Suprapubic skin (tissue), 4 donors: ENCODE results near the gene GRIA3. TPM values are rescaled to one million over a fixed set of nuclear protein-coding genes. Genes with fewer than 3 reads are reported as not detected.
"Not testable (repeated sequence)": the region's sequence is repeated elsewhere in the genome, so short reads cannot be mapped to it uniquely, and the experiment has no call there.

ENCODE experiments used
- DNase-seq, 2 donors: peaks; one replicate each; pipeline ENCODE4 v3.0.0-alpha.2; 2019; ENCODE audit warnings: low spot score in 2 of 2
- H3K27ac ChIP-seq: fragments of 200-600 bp; sonication (generic); one replicate; pipeline ENCODE4 v1.5.1; 2019
- H3K27me3 ChIP-seq: fragments of 200-600 bp; sonication (generic); one replicate; pipeline ENCODE4 v1.5.1; 2019
- H3K36me3 ChIP-seq: fragments of 200-600 bp; sonication (generic); one replicate; pipeline ENCODE4 v1.5.1; 2019
- H3K4me1 ChIP-seq: fragments of 200-600 bp; sonication (generic); one replicate; pipeline ENCODE4 v1.5.1; 2019
- H3K4me3 ChIP-seq: fragments of 200-600 bp; sonication (generic); one replicate; pipeline ENCODE4 v1.5.1; 2019; ENCODE audit warnings: mild to moderate bottlenecking
- H3K9me3 ChIP-seq: fragments of 200-600 bp; sonication (generic); one replicate; pipeline ENCODE4 v1.5.1; 2019
- EP300 ChIP-seq: sonication (generic); formaldehyde crosslinking; IDR thresholded peaks from one replicate; pipeline ENCODE4 v1.6.1; 2017; ENCODE audit warnings: antibody characterized with exemption
- POLR2A ChIP-seq, 2 donors: fragments of 450-650 bp; IDR thresholded peaks; one replicate each; pipeline ENCODE4 v1.6.1; 2017; ENCODE audit warnings: antibody characterized with exemption in 2 of 2, mild to moderate bottlenecking in 2 of 2, moderate library complexity in 2 of 2
- POLR2AphosphoS5 ChIP-seq, 3 donors: sonication (generic); formaldehyde crosslinking; IDR thresholded peaks; one replicate each; pipeline ENCODE4 v1.6.1; 2017; ENCODE audit warnings: antibody characterized with exemption in 3 of 3
- WGBS: methylation state at CpG from one replicate; pipeline ENCODE4 v1.1.5; 2018; 5-methylcytosine and 5-hydroxymethylcytosine counted together
- total RNA-seq, 4 donors: library from RNA; depleted of rRNA; stranded (reverse); fragments of >200 nt; gene quantifications; one replicate each; pipeline ENCODE4 v1.1.0, GENCODE V29; 2016
- TF ChIP-seq, protein P1 (sequence below), 2 donors: fragments of 200-600 bp in 1 of 2; fragments of 450-650 bp in 1 of 2; sonication (generic) in 1 of 2; IDR thresholded peaks; one replicate each; pipeline ENCODE4 v1.5.1; 2016 to 2019; ENCODE audit warnings: antibody characterized with exemption in 2 of 2, mild to moderate bottlenecking in 1 of 2, moderate library complexity in 1 of 2

The GRIA3 gene
- total RNA-seq, 4 donors from 2014 or later = 0.19 to 0.38 (median 0.29) TPM; not detected in 1

GRCh38 chrX:123361371-123361770 lies 177.3 kb downstream of the GRIA3 start:
- no peaks in the 10 kb centered on the region for H3K36me3 ChIP-seq
- WGBS = 45% methylated on average over 1 of the region's 1 CpG
- no peaks in the 10 kb centered on the region for H3K27me3 ChIP-seq
- no peak for DNase-seq
- no peak overlapping the region for H3K4me3 ChIP-seq
- H3K9me3 ChIP-seq = no peaks in the 10 kb centered on the region
- TF ChIP-seq, protein P1, sequence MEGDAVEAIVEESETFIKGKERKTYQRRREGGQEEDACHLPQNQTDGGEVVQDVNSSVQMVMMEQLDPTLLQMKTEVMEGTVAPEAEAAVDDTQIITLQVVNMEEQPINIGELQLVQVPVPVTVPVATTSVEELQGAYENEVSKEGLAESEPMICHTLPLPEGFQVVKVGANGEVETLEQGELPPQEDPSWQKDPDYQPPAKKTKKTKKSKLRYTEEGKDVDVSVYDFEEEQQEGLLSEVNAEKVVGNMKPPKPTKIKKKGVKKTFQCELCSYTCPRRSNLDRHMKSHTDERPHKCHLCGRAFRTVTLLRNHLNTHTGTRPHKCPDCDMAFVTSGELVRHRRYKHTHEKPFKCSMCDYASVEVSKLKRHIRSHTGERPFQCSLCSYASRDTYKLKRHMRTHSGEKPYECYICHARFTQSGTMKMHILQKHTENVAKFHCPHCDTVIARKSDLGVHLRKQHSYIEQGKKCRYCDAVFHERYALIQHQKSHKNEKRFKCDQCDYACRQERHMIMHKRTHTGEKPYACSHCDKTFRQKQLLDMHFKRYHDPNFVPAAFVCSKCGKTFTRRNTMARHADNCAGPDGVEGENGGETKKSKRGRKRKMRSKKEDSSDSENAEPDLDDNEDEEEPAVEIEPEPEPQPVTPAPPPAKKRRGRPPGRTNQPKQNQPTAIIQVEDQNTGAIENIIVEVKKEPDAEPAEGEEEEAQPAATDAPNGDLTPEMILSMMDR (IDR thresholded peaks at IDR 0.05) = no peak
- no peak for TF ChIP-seq POLR2A (IDR thresholded peaks at IDR 0.05)
- TF ChIP-seq EP300 = no peak
- H3K4me1 ChIP-seq = no peaks in the 10 kb centered on the region
- H3K27ac ChIP-seq = no peak overlapping the region

GRCh38 chrX:123386196-123386595 lies 202.1 kb downstream of the GRIA3 start:
- H3K4me1 ChIP-seq, H3K9me3 ChIP-seq, H3K27me3 ChIP-seq, H3K4me3 ChIP-seq, DNase-seq, H3K36me3 ChIP-seq, H3K27ac ChIP-seq: not testable (repeated sequence)
- 71% methylated on average over 2 of the region's 2 CpGs for WGBS

DNA sequence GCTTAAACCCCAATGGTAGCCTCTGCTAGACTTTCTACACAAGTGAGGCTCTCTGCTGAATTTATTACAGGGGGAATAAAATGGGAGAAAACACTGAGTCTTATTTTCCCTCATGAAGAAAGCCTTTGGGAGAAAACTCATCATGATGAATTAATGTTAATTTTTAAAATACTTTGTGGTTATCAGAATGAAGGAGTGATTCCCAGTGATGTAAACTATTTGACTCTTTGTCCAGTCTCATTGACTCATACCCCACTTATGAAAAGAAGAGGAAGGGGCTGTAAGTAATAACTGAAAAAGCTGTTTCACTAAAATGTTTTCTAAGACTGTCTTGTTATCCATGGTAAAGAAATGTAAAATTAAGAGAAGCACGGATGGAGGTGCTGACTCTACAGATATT lies 208.8 kb downstream of the GRIA3 start:
- WGBS = 60% methylated on average over 1 of the region's 1 CpG
- DNase-seq = no peak

GRCh38 chrX:123399709-123400108 lies 215.6 kb downstream of the GRIA3 start:
- Histone ChIP-seq H3K27ac (no peak overlapping the region), H3K36me3 (no peaks in the 10 kb centered on the region), H3K27me3 (no peaks in the 10 kb centered on the region), H3K4me1 (no peaks in the 10 kb centered on the region), H3K9me3 (no peaks in the 10 kb centered on the region), H3K4me3 (no peak overlapping the region)
- WGBS = 42% methylated on average over 1 of the region's 1 CpG
- no peak for DNase-seq
- TF ChIP-seq EP300 (no peak), POLR2A (IDR thresholded peaks at IDR 0.05) (no peak), POLR2AphosphoS5 (IDR thresholded peaks at IDR 0.05) (no peak)
- TF ChIP-seq, protein P1 (IDR thresholded peaks at IDR 0.05) = no peak

More for the DNA sequence above, 208.8 kb downstream of the GRIA3 start:
- H3K4me1 ChIP-seq = no peaks in the 10 kb centered on the region
- no peaks in the 10 kb centered on the region for H3K27me3 ChIP-seq
- TF ChIP-seq POLR2A (IDR thresholded peaks at IDR 0.05) (no peak), EP300 (no peak), POLR2AphosphoS5 (IDR thresholded peaks at IDR 0.05) (no peak)
- TF ChIP-seq, protein P1 (IDR thresholded peaks at IDR 0.05) = no peak
- H3K4me3 ChIP-seq = no peak overlapping the region
- H3K27ac ChIP-seq = no peak overlapping the region
- H3K9me3 ChIP-seq = no peaks in the 10 kb centered on the region
- no peaks in the 10 kb centered on the region for H3K36me3 ChIP-seq

- DNase-seq = no peak
- Histone ChIP-seq H3K27me3 (no peaks in the 10 kb centered on the region), H3K4me3 (no peak overlapping the region), H3K27ac (no peak overlapping the region), H3K36me3 (no peaks in the 10 kb centered on the region), H3K4me1 (no peaks in the 10 kb centered on the region), H3K9me3 (no peaks in the 10 kb centered on the region)
- TF ChIP-seq EP300 (no peak), POLR2A (IDR thresholded peaks at IDR 0.05) (no peak), POLR2AphosphoS5 (IDR thresholded peaks at IDR 0.05) (no peak)
- TF ChIP-seq, protein P1 (IDR thresholded peaks at IDR 0.05) = no peak
- 85% methylated on average over 3 of the region's 3 CpGs for WGBS
Measured at GRCh38 chrX:123405231-123405630, 221.2 kb downstream of the GRIA3 start.
